HG03469 (cell line): ENCODE measurements around the gene CHRNB2.
"Not testable (repeated sequence)": the region's sequence is repeated elsewhere in the genome, so short reads cannot be mapped to it uniquely, and the experiment has no call there.

Experiments used
- ATAC-seq: cut with Tn5 transposase; IDR thresholded peaks from one replicate; pipeline ENCODE4 v1.9.1; 2021; ENCODE audit warnings: mild to moderate bottlenecking, moderate library complexity, moderate number of reproducible peaks; ENCODE audit not compliant: unreplicated experiment

CHRNB2 gene, protein sequence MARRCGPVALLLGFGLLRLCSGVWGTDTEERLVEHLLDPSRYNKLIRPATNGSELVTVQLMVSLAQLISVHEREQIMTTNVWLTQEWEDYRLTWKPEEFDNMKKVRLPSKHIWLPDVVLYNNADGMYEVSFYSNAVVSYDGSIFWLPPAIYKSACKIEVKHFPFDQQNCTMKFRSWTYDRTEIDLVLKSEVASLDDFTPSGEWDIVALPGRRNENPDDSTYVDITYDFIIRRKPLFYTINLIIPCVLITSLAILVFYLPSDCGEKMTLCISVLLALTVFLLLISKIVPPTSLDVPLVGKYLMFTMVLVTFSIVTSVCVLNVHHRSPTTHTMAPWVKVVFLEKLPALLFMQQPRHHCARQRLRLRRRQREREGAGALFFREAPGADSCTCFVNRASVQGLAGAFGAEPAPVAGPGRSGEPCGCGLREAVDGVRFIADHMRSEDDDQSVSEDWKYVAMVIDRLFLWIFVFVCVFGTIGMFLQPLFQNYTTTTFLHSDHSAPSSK

DNA sequence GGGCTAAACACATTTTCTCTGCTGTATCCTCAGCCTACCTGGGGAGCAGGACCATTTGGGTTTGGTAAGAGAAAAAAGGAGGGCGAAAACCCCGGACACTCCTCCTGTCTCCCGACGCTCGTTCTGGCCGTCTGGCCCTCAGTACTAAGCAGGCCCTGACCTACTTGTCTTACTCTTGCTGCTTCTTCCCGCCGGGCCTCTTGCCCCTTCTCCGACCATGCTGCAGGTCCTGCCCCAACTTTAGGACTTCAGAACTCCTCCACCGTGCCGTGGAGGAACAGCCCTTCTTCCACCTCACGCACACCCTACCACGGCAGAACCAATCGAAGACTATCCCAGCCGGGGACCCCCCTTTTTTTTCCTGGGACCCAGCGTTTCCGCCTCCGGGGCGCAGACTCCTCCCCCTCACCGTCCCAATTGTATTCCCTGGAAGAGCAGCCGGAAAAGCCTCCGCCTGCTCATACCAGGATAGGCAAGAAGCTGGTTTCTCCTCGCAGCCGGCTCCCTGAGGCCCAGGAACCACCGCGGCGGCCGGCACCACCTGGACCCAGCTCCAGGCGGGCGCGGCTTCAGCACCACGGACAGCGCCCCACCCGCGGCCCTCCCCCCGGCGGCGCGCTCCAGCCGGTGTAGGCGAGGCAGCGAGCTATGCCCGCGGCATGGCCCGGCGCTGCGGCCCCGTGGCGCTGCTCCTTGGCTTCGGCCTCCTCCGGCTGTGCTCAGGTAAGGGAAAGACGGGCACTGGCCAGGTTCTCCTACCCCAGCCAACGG lies at the start of gene CHRNB2:
CHRNB2 (plus strand) TSS at position 393 of the 771 bp plus-strand sequence; CDS start at position 660, 267 bp downstream.
- ATAC-seq = no peak

DNA sequence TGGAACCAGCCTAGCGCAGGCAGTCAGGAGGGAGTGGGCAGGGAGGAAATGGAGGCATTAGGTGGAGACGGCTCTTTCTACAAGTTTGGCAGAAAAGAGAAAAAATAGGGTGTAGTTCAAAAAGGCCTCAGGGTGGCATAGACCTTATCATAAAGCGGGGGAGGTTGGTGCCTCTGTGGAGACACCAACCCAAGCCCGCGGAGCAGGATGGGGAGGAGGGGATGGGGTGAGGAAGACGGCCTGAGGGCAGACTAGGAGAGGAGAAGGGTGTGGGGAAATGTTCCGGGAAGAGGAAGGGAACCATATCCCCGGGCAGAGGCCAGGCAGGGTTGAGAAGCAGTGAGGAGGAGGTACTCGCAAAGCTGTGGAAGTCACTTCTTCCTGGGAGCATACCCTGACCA lies 48.0 kb upstream of the CHRNB2 start:
- ATAC-seq = no peak

DNA sequence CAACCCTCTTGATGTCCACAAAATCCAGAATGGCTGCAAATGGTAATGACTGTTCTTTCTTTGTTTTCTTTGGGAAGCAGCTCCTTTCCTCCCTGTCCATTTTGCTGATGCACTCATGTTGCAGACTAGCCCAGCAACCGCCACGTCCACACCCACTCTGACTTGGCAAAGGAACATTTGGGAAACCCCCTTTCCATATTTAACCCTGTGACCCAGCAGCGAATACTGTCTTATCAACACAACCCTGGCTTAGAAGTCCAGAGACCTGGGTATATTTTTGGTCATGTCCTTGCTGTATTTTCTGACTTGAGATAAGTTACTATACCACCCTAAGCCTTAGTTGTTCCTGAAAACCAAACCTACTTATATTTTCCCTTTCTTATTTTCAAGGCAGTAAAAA lies 47.2 kb upstream of the CHRNB2 start:
- no peak for ATAC-seq

DNA sequence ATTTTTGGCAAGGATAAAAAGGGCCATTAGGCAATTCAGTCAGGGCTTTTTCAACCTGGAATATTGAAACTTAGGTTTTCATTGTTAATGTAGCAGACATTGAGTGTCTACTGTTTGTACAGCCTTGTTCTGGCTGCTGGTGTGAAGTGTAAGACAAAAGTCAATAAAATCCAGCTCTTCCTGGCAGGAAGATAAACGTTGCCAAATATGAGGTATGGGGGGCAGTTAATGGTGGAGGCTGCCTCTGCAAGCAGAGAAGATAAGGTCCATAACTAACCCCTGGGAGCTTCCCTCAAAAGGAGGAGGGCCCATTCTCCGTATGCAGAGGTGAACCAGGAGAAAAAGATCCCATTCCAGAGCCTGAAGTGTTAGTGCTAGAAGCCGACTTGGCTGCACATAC lies 45.9 kb upstream of the CHRNB2 start:
- ATAC-seq = no peak

DNA sequence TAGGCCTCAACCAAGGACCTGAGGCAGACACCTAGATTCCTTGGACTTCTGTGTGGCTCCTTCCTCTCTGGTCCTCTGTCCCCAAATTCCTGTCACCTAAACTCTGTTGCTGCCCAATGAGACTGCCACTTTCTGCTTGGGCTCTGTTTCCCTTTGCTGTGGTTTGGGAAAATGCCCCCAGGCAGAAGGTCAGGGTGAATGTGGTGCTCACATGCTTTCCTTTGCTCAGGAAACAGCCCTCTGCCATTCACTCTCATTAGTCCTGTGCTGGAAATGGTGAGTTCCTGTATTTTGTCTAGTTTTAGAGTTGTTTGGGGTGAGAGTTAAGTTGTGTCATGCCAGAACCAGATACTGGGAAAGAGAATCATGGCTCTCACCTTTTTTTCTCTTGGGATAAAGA lies 42.7 kb upstream of the CHRNB2 start:
- no peak for ATAC-seq

DNA sequence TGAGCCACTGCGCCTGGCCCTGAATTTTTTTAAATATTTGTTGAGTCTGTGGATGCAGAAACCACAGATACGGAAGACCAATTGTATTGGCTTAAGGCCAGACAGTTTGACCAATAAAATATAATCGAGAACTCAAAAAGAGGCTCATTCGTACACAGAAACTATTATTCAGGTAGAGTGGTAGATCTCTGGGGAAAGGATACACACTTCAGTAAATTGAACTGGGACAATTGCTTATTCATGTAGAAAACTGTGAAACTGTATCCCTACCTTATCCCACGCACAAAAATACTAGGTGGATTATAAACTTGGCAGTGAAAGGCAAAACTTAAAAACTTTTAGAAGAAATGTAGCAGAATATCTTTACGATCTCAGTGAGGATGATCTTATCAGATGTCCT lies 40.4 kb upstream of the CHRNB2 start:
- ATAC-seq = no peak

DNA sequence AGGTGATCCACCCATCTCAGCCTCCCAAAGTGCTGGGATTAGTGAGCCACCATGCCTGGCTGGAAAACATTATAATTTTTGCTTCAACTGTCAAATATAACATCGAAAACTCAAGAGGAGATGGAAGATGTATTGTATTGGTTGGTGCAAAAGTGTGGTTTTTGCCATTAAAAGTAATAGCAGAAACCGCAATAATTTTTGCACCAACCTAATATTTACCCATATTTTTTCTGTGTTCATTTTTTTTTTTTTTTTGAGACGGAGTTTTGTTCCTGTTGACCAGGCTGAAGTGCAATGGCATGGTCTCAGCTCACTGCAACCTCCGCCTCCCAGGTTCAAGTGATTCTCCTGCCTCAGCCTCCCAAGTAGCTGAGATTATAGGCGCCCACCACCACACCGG lies 38.3 kb upstream of the CHRNB2 start:
- ATAC-seq = no peak

DNA sequence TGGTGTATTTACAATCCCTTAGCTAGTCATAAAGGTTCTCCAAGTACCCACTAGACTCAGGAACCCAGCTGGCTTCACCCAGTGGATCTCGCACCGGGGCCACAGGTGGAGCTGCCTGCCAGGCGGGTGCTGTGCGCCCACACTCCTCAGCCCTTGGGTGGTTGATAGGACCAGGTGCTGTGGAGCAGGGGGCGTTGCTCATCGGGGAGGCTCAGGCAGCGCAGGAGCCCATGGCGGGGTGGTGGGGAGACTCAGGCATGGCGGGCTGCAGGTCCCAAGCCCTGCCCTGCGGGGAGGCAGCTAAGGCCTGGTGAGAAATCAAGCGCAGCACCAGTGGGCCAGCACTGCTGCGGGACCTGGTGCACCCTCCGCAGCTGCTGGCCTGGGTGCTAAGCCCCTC lies 35.6 kb upstream of the CHRNB2 start:
- not testable (repeated sequence) for ATAC-seq

DNA sequence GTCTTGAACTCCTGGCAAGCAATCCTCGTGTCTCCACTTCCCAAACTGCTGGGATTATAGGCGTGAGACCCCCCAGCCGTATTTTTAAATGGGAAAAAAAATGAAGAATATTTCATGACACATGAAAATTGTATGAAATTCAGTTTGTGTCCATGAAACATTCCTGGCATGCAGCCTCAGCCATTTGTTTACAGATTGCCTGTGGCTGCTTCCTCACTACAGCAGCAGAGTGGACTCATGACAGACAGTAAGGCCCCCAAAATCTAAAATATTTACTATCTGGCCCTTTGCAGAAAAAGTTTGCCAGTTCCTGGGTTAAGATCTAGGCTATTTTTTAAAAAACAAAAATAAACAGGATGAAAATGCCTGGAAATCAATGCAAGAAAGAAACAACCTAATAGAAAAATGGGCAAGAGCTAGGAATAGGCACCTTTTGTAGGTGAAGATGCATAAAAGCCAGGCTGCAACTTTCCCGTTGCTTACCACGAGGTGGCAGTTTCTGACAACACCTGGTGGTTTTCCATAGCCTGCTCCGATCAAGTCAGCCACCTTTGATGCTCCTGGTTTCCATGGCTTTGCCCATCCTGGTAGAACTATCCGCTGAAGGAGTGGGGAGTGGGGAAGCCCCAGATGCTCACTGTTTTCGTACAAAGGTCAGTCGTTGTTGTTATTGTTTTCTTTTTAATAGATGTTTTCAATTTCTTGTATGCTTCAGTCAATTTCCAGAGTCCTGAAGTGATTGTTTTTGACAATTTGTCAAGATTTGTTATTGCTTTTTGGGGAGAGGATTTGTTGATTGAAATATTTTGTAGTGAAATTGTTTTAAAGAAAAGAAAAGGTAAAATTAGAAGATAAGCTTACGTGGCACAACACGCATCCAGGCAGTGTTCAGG lies 33.4 kb upstream of the CHRNB2 start:
- ATAC-seq = no peak

DNA sequence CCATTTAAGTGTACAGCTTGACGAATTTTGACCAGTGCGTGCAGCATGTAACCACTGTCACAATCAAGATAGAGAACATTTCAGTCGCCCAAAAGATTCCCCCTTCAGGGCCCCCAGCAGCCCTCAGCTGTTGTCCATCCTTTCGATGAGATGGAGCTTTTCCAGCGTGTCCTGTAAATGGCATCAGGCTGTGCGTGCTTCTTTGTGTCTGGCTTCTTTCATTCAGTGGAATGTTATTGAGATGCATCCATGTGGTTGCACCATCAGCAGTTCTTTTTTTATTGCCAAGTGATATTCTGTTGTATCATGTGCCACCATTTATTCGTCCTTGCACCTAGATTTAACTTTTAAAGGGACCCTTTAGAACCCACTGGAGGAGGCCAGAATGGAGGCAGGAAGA lies 31.0 kb upstream of the CHRNB2 start:
- ATAC-seq = no peak

DNA sequence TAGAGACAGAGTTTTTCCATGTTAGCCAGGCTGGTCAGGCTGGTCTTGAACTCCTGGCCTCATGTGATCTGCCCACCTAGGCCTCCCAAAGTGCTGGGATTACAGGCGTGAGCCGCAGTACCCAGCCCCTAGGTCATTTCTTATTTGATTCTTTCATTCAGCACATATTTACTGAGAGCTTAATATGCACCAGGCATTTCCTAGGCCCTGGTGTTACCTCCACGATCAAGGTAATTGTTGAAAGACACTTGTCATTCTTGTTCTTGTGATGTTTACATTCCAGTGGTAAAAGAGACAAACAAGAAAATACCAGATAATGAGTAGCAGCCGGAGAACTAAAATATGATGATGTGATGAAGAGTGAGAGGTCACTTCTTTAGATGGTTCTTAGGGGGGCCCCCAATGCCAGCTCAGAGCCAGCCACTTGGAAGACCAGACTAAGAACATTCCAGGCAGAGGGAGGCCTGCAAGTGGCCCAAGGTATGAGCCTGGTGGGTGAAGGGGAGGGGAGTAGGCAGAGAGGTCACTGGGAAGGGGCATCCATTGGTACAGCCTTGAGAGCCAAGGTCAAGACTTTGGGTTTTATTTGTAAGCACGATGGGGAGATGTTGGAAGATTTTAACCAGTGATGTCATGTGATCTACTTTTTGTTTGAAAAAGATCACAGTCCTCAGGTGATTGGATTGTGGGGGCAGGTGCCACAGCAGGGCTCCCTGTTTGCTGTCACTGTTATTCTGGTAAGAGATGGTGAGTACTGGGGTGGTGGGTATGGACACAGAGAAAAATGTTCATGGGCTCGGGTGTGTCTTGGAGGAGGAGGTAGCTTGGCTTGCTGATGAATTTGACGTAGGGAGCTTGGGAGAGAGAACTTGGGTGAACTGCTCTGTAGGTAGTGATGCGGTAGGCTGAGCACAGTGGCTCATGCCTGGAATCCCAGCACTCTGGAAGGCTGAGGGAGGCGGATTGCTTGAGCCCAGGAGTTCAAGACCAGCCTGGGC lies 27.8 kb upstream of the CHRNB2 start:
- ATAC-seq = no peak

DNA sequence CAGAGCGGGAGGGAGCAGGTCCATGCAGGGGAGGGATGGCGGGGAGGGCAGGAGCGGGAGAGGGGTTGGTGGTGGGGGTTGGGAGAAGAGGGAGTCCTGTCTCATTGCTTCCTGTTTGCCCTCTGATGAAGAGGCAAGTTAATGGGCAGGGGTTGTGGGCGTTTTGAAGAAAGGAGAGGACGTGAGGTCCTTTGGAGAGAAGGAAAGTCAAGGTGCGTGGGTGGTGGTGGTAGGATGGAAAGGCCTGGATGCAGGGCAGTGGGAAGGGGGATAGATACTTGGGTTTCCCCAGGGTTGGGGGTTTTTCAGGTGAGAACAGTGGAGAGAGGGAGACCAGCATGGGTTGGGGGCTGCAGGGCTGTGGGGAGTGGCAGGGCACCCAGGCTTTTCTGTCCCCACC lies 26.3 kb upstream of the CHRNB2 start:
- ATAC-seq = no peak

DNA sequence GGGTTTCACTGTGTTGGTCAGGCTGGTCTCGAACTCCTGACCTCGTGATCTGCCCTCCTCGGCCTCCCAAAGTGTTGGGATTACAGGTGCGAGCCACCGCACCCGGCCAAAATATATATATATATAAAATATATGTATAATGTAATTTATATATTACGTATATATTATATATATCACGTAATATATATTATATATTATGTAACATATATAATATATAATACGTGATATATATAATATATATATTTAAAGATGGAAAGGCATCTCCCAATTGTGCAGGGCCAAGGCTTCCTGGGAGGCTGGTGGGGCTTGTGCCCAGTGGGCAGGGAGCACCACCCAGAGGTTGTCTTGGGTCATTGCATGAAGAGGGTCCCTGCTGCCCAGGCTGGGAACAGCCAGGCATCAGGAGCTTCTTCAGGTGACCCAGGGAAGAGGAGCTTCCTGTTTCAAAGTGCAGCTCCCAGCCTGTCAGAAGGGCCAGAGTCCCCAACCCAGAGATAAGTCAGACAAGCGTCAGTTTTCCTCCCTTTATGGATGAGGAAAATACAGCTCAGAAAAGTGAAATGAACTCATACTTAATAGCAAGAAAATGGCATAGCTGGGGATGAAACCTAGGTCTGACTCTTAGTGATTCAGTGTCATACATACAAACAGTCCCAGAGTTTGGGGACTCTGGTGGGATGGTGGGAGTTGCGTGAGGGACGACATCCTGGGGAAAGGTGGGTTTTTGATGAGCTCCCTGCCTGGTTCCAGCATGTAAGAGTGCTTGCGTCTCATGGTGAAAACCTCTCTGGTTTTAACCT lies 21.1 kb upstream of the CHRNB2 start:
- ATAC-seq = no peak

DNA sequence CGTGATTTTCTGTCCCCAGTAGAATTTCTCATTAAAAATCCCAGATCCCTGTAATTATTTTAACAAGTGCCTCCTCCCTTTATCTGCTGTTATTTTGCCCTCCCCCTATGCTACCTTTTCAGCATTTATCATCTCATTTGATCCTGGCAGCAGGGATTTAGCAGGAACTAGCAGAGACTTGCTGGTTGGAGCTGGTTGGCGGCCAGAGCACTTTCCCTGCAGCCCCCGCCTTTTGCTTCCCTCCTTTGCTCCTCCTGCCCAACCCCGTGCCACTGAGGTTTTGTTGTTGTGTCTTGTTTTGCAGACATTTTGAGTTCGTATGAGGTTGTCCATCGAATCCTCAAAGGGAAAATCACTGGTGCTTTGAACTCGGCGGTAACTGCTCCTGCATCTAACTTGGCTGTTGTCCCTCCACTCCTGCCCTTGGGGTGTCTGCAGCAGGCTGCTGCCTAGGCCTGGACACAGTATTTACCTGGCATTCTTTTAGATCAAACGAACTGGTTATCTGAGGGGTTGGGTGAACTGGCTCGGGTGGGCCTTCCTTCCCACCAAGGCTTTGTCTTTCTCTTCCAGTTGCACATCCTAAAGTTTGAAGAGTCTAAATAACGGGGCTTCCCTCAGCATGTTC lies 20.4 kb upstream of the CHRNB2 start:
- ATAC-seq = no peak

DNA sequence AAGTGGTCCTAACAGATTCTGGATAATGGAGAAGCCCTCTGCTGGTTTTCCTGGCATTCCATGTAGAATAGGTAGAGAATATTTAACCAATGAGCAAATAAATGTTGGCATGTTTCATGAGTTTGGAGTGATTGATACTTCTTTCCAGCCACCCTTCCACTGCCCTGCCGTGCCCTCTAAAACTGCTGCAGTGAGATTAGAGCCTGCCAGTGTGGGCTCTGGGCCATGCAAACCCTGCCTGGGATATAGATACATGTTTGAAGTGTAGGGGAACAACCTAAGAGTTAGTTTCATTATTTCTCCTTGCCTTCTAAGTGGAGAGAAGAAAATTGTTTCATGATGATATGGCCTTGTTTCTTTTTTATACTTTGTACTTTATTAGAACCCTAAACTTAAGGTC lies 19.6 kb upstream of the CHRNB2 start:
- no peak for ATAC-seq

DNA sequence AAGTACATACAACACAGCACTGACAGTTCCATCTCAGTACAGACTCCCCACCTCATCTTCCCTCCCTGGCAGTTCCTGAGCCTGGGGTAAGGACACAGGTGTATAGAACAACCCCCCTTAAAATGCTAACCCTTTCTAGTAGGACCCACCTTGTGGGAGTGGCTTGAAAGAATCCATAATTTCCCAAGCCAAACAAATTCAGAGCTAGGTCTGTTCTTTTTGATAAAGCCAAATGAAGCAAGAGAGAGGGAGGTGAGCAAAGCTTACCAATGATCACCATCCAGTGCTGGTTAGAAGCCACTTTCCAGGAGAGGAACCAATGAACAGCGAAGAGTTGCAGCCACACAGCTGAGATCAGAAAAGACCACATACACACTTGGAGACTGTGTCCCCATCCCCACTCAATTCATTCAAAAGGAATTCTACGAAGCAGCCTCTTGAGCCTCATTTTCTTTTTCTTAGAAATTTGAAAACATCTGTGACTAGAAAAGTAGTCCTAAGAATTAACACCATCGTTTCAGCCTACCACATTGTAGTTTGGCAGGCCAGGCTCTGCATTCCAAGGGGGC lies 18.3 kb upstream of the CHRNB2 start:
- no peak for ATAC-seq

DNA sequence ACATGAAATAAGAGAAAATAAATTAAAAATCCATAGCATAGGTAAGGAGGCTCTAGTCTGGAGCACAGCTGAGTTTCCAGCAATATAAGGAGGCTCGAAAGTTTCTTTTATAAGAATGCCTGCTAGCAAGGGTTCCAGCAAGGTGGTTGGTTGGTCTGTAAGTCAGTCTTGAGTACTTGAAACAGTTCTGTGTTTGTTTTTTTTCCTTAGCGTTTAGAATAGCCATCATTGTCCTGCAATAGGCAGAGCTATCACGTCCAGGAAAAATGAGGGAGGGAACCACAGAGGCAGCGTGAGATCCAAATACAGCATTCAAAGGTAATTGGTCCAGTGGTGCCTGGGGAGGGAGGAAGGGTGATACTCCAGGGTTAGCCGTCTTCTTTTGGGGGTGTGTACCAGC lies 17.5 kb upstream of the CHRNB2 start:
- no peak for ATAC-seq

DNA sequence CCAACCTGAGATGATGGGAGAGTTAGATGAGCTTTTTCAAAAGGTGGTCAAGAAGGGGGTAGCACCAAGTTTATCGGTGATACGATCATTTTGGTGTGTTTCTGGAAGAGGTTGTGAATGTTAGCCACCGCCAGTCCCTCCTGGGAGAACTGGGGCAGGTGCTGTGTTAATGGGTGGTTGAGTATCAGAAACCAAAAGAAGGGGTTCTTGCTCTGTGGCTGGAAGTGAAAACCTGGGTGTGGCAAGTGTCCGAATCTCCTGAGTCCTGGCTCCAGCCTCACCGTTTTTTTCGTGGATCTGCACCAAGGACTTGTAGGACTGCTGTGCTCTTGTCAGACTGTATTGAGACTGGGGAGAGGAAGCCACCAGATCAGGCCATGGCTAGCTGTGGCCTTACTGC lies 16.9 kb upstream of the CHRNB2 start:
- ATAC-seq = no peak
